ENCODE measurements around the gene BAZ2B. TPM values are rescaled to one million over a fixed set of nuclear protein-coding genes. Genes with fewer than 3 reads are reported as not detected.
"Not testable (repeated sequence)": the region's sequence is repeated elsewhere in the genome, so short reads cannot be mapped to it uniquely, and the experiment has no call there.

The BAZ2B gene
- total and polyA plus RNA-seq, 4 experiments from 2014 or later, result 4.3 to 35.6 (median 25.9) TPM

DNA sequence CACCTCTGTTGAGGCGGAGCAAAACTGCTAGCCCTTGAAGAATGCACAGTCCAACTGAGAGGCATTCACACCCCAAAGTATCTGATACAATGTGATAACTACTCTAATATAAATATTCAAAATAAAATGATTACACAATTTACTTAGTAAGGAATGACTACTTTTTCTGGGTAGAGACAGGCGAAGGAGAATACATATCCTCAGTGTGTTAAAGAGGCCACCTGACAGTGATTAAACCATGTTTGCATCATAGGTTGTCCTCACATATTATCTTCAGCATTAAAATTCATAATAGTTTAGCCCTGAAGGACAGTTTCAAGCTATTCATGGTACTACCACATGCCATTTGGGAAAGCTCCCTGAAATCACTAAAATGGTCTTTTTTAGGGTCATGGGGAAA is 16.9 kb upstream of the BAZ2B start:
- Mint-ChIP-seq H3K4me1 (no peaks in the 10 kb centered on the region), H3K27ac (no peak overlapping the region), H3K27me3 (no peaks in the 10 kb centered on the region), H3K4me3 (no peak overlapping the region), H3K9me3 (peaks cover 0 to 5% (median 0%) of the 10 kb centered on the region in 8 donors), H3K36me3 (peaks cover 0 to 18% of the 10 kb centered on the region in 2 donors)
- POLR2A ChIA-PET (ENCODE audit: partially characterized antibody), result no interaction called here
- no peaks in the 10 kb centered on the region for H3K4me1 ChIP-seq (ENCODE audit: insufficient read depth, low read length)
- no peaks in the 10 kb centered on the region for H3K27me3 ChIP-seq (ENCODE audit: insufficient read depth, low read length)
- H3K4me3 ChIP-seq (ENCODE audit: low read length in 2 of 2), result no peak overlapping the region
- H3K27ac ChIP-seq (ENCODE audit: low read depth, low read length), result no peak overlapping the region
- intact Hi-C loops (cut with micrococcal nuclease), result no loop called here
- CTCF ChIA-PET (ENCODE audit: partially characterized antibody), result no interaction called here
- DNase-seq, result no peak
- H3K36me3 ChIP-seq (ENCODE audit: insufficient read depth, low read length), result no peaks in the 10 kb centered on the region
- no peaks in the 10 kb centered on the region for H3K9me3 ChIP-seq (ENCODE audit: control insufficient read depth in 1 of 2, low read length in 2 of 2)

DNA sequence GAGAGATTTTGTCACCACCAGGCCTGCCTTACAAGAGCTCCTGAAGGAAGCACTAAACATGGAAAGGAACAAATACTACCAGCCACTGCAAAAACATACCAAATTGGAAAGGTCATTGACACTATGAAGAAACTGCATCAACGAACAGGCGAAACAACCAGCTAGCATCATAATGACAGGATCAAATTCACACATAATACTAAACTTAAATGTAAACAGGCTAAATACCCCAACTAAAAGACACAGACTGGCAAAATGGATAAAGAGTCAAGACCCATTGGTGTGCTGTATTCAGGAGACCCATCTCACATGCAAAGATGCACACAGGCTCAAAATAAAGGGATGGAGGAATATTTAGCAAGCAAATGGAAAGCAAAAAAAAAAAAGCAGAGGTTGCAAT is 9.3 kb upstream of the BAZ2B start:
- H3K27me3 ChIP-seq (ENCODE audit: insufficient read depth, low read length); H3K27ac Mint-ChIP-seq; H3K9me3 Mint-ChIP-seq; CTCF ChIA-PET (ENCODE audit: partially characterized antibody); H3K36me3 ChIP-seq (ENCODE audit: insufficient read depth, low read length); POLR2A ChIA-PET (ENCODE audit: partially characterized antibody); DNase-seq; H3K4me3 Mint-ChIP-seq; H3K27ac ChIP-seq (ENCODE audit: low read depth, low read length); H3K4me3 ChIP-seq (ENCODE audit: low read length in 2 of 2); H3K4me1 ChIP-seq (ENCODE audit: insufficient read depth, low read length); H3K27me3 Mint-ChIP-seq; H3K4me1 Mint-ChIP-seq; intact Hi-C loops (cut with micrococcal nuclease); H3K9me3 ChIP-seq (ENCODE audit: control insufficient read depth in 1 of 2, low read length in 2 of 2): not testable (repeated sequence)
- H3K36me3 Mint-ChIP-seq, result peaks cover 3 to 19% of the 10 kb centered on the region in 2 donors

DNA sequence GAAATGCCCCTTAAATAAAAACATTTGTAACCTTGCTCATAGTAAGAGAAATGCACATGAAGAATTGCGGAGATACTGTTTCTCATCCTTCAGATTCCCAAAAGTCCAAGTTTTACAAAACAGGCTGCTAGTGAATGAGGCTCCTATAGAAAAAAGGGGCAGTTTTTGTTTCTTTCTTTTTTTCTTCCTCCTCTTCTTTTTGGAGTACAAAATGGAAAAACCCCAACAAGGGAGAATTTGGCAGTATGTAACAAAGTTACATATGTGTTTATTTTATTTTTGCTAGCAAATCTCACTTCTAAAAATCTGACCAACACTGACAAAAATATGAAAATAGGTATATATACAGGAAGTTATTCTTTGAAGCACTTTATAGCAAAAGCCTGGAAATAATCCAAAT is 7.1 kb upstream of the BAZ2B start:
- Histone ChIP-seq H3K4me1 (ENCODE audit: insufficient read depth, low read length) (no peaks in the 10 kb centered on the region), H3K36me3 (ENCODE audit: insufficient read depth, low read length) (no peaks in the 10 kb centered on the region), H3K27me3 (ENCODE audit: insufficient read depth, low read length) (no peaks in the 10 kb centered on the region), H3K4me3 (ENCODE audit: low read length in 2 of 2) (no peak overlapping the region), H3K9me3 (ENCODE audit: control insufficient read depth in 1 of 2, low read length in 2 of 2) (no peaks in the 10 kb centered on the region), H3K27ac (ENCODE audit: low read depth, low read length) (no peak overlapping the region)
- H3K27me3 Mint-ChIP-seq, result no peaks in the 10 kb centered on the region
- intact Hi-C loops (cut with micrococcal nuclease), result no loop called here
- peaks cover 3 to 10% of the 10 kb centered on the region in 2 donors for H3K36me3 Mint-ChIP-seq
- peaks cover 0 to 2% (median 0%) of the 10 kb centered on the region in 8 donors for H3K9me3 Mint-ChIP-seq
- no peak for DNase-seq
- POLR2A ChIA-PET (ENCODE audit: partially characterized antibody), result no interaction called here
- CTCF ChIA-PET (ENCODE audit: partially characterized antibody), result no interaction called here
- no peak overlapping the region for H3K27ac Mint-ChIP-seq
- H3K4me1 Mint-ChIP-seq, result no peaks in the 10 kb centered on the region
- no peak overlapping the region for H3K4me3 Mint-ChIP-seq

DNA sequence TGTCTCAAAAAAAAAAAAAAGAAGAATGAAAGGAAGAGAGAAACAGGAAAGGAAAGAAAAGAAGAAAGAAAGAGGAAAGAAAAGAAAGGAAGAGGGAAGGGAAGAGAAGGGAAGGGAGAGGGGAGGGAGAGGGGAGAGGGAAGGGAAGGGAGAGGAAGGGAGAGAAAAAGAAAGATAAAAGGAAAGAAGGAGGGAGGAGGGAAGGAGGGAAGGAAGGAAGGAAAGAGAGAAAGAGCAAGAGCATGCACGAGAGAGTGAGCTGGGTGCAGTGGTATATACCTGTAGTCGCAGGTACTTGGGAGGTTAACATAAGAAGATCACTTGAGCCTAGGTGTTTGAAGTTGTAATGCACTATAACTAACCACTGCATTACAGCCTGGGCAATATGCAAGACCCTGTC is 6.6 kb upstream of the BAZ2B start:
- DNase-seq, result no peak
- no peaks in the 10 kb centered on the region for H3K4me1 Mint-ChIP-seq
- H3K4me3 Mint-ChIP-seq, result no peak overlapping the region
- intact Hi-C loops (cut with micrococcal nuclease), result no loop called here
- Histone ChIP-seq H3K4me3 (ENCODE audit: low read length in 2 of 2) (no peak overlapping the region), H3K9me3 (ENCODE audit: control insufficient read depth in 1 of 2, low read length in 2 of 2) (no peaks in the 10 kb centered on the region), H3K27ac (ENCODE audit: low read depth, low read length) (no peak overlapping the region), H3K27me3 (ENCODE audit: insufficient read depth, low read length) (no peaks in the 10 kb centered on the region), H3K36me3 (ENCODE audit: insufficient read depth, low read length) (no peaks in the 10 kb centered on the region), H3K4me1 (ENCODE audit: insufficient read depth, low read length) (no peaks in the 10 kb centered on the region)
- peaks cover 0 to 2% (median 0%) of the 10 kb centered on the region in 8 donors for H3K9me3 Mint-ChIP-seq
- CTCF ChIA-PET (ENCODE audit: partially characterized antibody), result no interaction called here
- POLR2A ChIA-PET (ENCODE audit: partially characterized antibody), result no interaction called here
- H3K27ac Mint-ChIP-seq, result no peak overlapping the region
- peaks cover 3 to 10% of the 10 kb centered on the region in 2 donors for H3K36me3 Mint-ChIP-seq
- peaks cover 0 to 1% of the 10 kb centered on the region in 2 donors for H3K27me3 Mint-ChIP-seq

DNA sequence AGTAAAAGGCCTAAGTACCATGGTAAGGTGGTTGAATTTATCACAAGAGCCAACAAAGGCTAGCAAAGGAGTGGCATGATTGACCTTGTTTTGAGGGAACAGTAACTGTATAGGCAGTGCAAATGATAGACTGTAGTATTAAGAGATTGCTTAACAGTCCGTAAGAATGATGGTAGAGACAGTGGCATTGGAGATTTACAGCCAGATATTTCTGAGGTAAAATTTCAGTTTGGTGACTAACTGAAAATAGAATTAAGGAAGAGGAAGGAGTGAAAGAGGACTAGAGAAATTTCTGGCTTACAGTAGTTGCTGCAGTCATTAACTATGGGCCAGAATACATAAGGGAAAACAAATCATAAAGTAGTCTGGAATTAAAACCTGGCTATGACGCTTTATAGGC is 4.4 kb upstream of the BAZ2B start:
- Histone ChIP-seq H3K27me3 (ENCODE audit: insufficient read depth, low read length) (peaks cover 6% of the 10 kb centered on the region), H3K4me3 (ENCODE audit: low read length in 2 of 2) (no peak overlapping the region), H3K27ac (ENCODE audit: low read depth, low read length) (no peak overlapping the region), H3K36me3 (ENCODE audit: insufficient read depth, low read length) (no peaks in the 10 kb centered on the region), H3K4me1 (ENCODE audit: insufficient read depth, low read length) (peaks cover 5% of the 10 kb centered on the region), H3K9me3 (ENCODE audit: control insufficient read depth in 1 of 2, low read length in 2 of 2) (no peaks in the 10 kb centered on the region)
- H3K27me3 Mint-ChIP-seq, result peaks cover 4 to 11% of the 10 kb centered on the region in 2 donors
- no peak for DNase-seq
- peaks cover 0 to 6% of the 10 kb centered on the region in 2 donors for H3K36me3 Mint-ChIP-seq
- ChIA-PET POLR2A (ENCODE audit: partially characterized antibody) (no interaction called here), CTCF (ENCODE audit: partially characterized antibody) (no interaction called here)
- no peak overlapping the region for H3K27ac Mint-ChIP-seq
- no peak overlapping the region for H3K4me3 Mint-ChIP-seq
- H3K4me1 Mint-ChIP-seq, result peaks cover 3 to 6% (median 5%) of the 10 kb centered on the region in 4 donors
- peaks cover 0 to 2% (median 0%) of the 10 kb centered on the region in 8 donors for H3K9me3 Mint-ChIP-seq
- intact Hi-C loops (cut with micrococcal nuclease), result no loop called here

DNA sequence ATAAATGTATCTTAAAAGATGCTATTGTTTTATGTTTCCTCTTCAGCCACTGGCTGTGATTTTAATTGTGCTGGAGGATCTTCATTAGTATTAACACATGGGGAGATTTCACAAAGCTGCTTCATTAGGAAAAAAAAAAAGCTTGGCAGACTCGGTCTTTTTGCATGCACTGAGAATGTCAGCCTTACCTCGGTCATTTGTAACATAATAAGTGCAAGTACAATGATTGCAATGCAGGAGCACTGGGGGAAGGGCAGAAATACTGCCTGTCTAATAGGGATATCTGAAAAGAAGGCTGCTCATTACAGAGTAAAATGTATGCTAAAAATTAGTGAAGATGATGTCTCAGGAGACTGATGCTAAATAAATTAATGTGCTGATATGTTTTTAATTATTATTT is 1.3 kb upstream of the BAZ2B start:
- Mint-ChIP-seq H3K4me3 (no peak overlapping the region), H3K27me3 (peaks cover 15 to 19% of the 10 kb centered on the region in 2 donors), H3K4me1 (peaks cover 6 to 22% (median 12%) of the 10 kb centered on the region in 4 donors), H3K36me3 (peaks cover 0 to 6% of the 10 kb centered on the region in 2 donors), H3K27ac (no peak overlapping the region), H3K9me3 (no peaks in the 10 kb centered on the region)
- DNase-seq, result no peak
- H3K4me1 ChIP-seq (ENCODE audit: insufficient read depth, low read length), result peaks cover 5% of the 10 kb centered on the region
- ChIA-PET POLR2A (ENCODE audit: partially characterized antibody) (no interaction called here), CTCF (ENCODE audit: partially characterized antibody) (no interaction called here)
- H3K4me3 ChIP-seq (ENCODE audit: low read length in 2 of 2), result no peak overlapping the region
- no peaks in the 10 kb centered on the region for H3K9me3 ChIP-seq (ENCODE audit: control insufficient read depth in 1 of 2, low read length in 2 of 2)
- H3K36me3 ChIP-seq (ENCODE audit: insufficient read depth, low read length), result no peaks in the 10 kb centered on the region
- no peak overlapping the region for H3K27ac ChIP-seq (ENCODE audit: low read depth, low read length)
- peaks cover 10% of the 10 kb centered on the region for H3K27me3 ChIP-seq (ENCODE audit: insufficient read depth, low read length)
- intact Hi-C loops (cut with micrococcal nuclease), result no loop called here

DNA sequence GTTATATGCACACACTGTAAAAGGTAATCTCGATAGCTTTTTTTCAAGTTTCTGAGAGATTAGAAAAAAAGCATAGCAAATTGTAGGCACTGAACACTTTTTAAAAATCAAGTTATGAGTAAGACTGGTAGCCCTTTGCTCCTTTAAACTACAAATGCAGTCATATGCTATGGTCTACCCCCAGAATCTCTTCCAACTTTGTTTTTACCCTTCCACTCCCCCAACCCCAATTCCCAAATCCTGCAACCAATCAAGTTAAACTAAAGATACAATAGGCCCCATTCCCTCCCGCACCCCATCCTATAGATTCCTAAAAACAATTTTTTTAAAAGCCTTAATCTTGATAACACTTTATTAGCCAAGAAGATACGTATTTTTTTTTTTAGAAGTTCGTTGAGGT is 752 bp upstream of the BAZ2B start:
- Histone ChIP-seq H3K4me1 (ENCODE audit: insufficient read depth, low read length) (peaks cover 5% of the 10 kb centered on the region), H3K36me3 (ENCODE audit: insufficient read depth, low read length) (no peaks in the 10 kb centered on the region), H3K27ac (ENCODE audit: low read depth, low read length) (no peak overlapping the region), H3K27me3 (ENCODE audit: insufficient read depth, low read length) (peaks cover 10% of the 10 kb centered on the region), H3K4me3 (ENCODE audit: low read length in 2 of 2) (no peak overlapping the region), H3K9me3 (ENCODE audit: control insufficient read depth in 1 of 2, low read length in 2 of 2) (no peaks in the 10 kb centered on the region)
- POLR2A ChIA-PET (ENCODE audit: partially characterized antibody), result interaction anchor here (4.1 kb wide), 1 partner anchor 95 kb away, joined by 9 read pairs; the partner anchor contains the start of gene MARCHF7
- H3K4me1 Mint-ChIP-seq, result peaks cover 6 to 22% (median 12%) of the 10 kb centered on the region in 4 donors
- intact Hi-C loops (cut with micrococcal nuclease), result no loop called here
- H3K27me3 Mint-ChIP-seq, result peaks cover 16 to 19% of the 10 kb centered on the region in 2 donors
- H3K4me3 Mint-ChIP-seq, result peak overlapping the region in 4 of 8 donors; percentile 0 to 94 (median 27)
- no peaks in the 10 kb centered on the region for H3K9me3 Mint-ChIP-seq
- H3K36me3 Mint-ChIP-seq, result peaks cover 0 to 6% of the 10 kb centered on the region in 2 donors
- H3K27ac Mint-ChIP-seq, result no peak overlapping the region
- no peak for DNase-seq
- CTCF ChIA-PET (ENCODE audit: partially characterized antibody), result no interaction called here
